ENCODE results near the gene STX18.

STX18 gene

GRCh38 chr4:4409416-4410115, 132.3 kb downstream of the STX18 start:
- no peak overlapping the region for H3K4me3 ChIP-seq (ENCODE audit: low read depth, low read length)
- no peak for TF ChIP-seq CTCF (IDR thresholded peaks at IDR 0.05; ENCODE audit: borderline replicate concordance, insufficient read depth, low read depth, low read length)

DNA sequence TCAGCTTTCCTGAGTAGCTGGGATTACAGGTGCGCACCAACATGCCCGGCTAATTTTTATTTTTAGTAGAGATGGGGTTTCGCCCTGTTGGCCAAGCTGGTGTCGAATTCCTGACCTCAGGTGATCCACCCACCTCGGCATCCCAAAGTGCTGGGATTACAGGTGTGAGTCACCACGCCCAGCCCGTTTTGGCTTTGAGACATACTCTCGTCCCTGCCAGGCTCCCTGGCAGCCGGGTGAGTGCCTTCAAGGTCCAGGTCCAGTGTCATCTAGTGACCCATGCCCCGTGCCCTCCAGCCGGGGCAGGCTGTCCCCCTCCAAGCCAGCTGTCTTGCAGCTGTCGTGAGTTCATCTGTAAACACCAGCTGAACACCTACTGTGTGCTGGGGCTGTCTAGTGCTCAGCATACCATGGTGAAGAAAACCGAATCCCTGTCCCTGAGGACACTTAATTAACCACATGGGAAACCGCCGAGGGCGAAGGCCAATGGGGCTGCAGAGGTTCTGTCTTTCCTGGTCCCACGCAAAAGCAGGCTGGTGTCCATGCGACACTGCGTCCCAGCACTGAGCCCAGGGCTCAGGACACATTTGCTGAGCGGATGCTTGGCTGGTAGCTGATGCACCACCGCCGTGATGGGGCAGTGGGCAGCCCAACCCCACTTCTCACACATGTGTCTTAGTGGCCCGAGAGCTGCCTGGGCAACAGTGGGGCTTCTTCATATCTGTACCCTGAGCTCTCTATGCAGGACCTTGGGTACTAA, 133.1 kb downstream of the STX18 start:
- no peak overlapping the region for H3K4me3 ChIP-seq (ENCODE audit: low read depth, low read length)
- no peak for TF ChIP-seq CTCF (IDR thresholded peaks at IDR 0.05; ENCODE audit: borderline replicate concordance, insufficient read depth, low read depth, low read length)

- TF ChIP-seq CTCF (IDR thresholded peaks at IDR 0.05; ENCODE audit: borderline replicate concordance, insufficient read depth, low read depth, low read length) = no peak
Measured at GRCh38 chr4:4408132-4408523, 133.7 kb downstream of the STX18 start.

DNA sequence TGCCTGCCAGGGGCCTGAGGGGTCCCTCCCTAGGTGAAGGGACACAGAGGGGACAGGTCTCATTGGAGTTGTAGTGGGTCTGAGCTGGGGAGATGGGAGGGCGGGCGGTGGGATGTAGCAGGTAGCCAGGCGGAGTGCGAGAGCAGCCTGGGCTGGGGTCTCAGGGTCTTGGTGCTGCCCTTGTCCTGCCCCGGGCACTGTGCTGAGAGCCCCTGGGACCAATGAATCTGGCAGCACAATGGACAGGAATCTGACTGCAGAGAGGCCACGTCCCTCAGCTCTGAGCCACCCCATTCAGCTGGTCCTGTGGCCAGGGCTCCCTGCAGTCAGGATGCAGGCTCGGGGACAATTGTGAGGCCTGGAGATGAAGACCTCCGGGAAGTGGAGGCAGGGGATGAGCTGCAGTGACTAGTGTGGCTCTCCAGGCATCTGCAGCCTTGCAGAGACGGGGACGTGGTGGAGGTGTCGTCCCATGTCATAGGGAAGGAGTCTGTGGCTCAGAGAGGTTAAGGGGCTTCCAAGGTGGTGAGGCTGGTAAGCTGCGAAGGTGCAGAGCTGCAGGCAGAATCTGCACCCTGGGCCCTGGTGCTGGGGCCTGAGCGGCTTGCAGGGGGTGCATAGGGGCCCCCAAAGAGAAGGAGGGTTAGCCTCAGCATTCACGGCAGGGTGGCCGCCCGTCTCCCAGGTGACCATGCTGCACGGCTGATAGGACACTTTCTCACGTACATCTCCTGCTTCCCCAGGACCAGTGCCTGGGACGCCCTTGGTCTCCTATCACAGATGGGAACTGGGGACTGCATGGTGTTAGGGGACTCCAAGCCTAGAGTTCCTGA, 134.3 kb downstream of the STX18 start:
- TF ChIP-seq CTCF (IDR thresholded peaks at IDR 0.05; ENCODE audit: borderline replicate concordance, insufficient read depth, low read depth, low read length) = no peak
- H3K4me3 ChIP-seq (ENCODE audit: low read depth, low read length) = no peak overlapping the region

More at GRCh38 chr4:4408132-4408523, 133.7 kb downstream of the STX18 start:
- H3K4me3 ChIP-seq (ENCODE audit: low read depth, low read length) = no peak overlapping the region

GRCh38 chr4:4406455-4407298, 135.2 kb downstream of the STX18 start:
- no peak overlapping the region for H3K4me3 ChIP-seq (ENCODE audit: low read depth, low read length)
- no peak for TF ChIP-seq CTCF (IDR thresholded peaks at IDR 0.05; ENCODE audit: borderline replicate concordance, insufficient read depth, low read depth, low read length)

DNA sequence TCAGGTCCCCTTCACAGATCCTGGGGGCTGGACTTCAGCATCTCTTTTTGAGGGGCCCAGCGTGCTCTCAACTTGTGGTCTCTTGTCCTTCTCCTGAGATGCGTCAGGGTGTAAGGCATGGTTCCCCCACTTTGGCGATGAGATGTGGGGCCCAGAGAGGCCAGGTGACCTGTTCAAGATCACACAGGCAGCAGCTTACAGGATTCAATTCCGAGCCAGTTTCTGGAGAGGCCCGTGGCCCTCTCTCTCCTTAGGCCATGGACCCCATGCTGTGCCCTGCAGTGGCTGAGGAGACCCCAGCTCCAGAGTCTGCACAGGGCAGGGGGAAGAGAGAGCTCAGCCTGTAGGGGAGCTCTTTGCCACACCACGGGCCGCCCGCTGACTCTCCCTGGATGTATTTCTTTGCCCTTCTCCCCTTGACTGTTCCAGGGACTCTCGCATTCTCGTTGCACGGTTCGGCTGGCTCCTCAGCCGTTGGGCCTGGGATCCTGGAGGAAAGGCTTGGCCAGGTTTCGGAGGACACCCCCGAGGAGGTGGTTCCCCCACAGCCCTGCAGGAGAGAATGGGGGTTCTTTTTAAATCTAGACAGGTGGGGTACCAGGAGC, 136.4 kb downstream of the STX18 start:
- no peak for TF ChIP-seq CTCF (IDR thresholded peaks at IDR 0.05; ENCODE audit: borderline replicate concordance, insufficient read depth, low read depth, low read length)
- no peak overlapping the region for H3K4me3 ChIP-seq (ENCODE audit: low read depth, low read length)

Measured in GM12875 (cell line).